NB4 (cell line): ENCODE measurements around the gene TMCO4.

ENCODE experiments used
- MYC ChIP-seq: IDR thresholded peaks from 2 replicates; pipeline ENCODE4 v1.6.1; 2011; ENCODE audit warnings: low read depth, low read length
- POLR2A ChIP-seq: IDR thresholded peaks from 2 replicates; pipeline ENCODE4 v1.6.1; 2011; ENCODE audit warnings: mild to moderate bottlenecking; ENCODE audit not compliant: insufficient read length; ENCODE audit errors: extremely low read depth
- TF ChIP-seq, protein P1 (sequence below): IDR thresholded peaks from one replicate; pipeline ENCODE4 v1.5.1; 2012; ENCODE audit warnings: low read depth, low read length

DNA sequence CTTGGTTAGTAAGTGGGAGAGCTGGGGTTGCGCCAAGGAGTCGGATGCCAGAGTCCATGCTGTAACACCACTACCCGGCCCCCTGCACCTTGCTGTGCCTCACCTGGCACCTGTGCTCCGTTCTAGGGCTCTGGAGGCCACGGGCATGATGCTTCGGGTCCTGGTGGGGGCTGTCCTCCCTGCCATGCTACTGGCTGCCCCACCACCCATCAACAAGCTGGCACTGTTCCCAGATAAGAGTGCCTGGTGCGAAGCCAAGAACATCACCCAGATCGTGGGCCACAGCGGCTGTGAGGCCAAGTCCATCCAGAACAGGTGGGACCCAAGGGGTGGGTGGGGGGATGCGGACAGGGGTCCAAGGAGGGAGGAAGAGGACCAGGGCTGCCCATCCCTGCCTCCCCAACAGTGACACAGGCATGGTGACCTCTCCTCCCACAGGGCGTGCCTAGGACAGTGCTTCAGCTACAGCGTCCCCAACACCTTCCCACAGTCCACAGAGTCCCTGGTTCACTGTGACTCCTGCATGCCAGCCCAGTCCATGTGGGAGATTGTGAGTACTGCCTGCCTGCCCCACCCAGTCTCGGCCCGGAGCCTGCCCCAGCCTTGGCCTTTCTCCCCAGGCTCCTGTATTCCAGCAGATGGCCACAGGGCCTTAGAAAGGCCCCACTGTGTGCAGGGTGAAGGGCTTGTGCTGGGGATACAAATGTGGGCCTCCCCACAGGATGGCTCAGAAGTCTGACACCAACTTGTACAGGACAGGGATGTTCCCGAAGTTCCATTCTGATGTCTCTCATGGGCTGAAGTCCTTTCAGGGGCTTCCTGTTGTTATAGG is 144.6 kb downstream of the TMCO4 start:
- TF ChIP-seq, protein P1, sequence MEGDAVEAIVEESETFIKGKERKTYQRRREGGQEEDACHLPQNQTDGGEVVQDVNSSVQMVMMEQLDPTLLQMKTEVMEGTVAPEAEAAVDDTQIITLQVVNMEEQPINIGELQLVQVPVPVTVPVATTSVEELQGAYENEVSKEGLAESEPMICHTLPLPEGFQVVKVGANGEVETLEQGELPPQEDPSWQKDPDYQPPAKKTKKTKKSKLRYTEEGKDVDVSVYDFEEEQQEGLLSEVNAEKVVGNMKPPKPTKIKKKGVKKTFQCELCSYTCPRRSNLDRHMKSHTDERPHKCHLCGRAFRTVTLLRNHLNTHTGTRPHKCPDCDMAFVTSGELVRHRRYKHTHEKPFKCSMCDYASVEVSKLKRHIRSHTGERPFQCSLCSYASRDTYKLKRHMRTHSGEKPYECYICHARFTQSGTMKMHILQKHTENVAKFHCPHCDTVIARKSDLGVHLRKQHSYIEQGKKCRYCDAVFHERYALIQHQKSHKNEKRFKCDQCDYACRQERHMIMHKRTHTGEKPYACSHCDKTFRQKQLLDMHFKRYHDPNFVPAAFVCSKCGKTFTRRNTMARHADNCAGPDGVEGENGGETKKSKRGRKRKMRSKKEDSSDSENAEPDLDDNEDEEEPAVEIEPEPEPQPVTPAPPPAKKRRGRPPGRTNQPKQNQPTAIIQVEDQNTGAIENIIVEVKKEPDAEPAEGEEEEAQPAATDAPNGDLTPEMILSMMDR, result no peak
- no peak for TF ChIP-seq POLR2A
- TF ChIP-seq MYC, result no peak
